22Rv1 (cell line): Measurements from ENCODE around the gene RAD54L.

ENCODE experiments used
- H3K27ac ChIP-seq: fragments of 450-650 bp; 2 replicates; pipeline ENCODE4 v1.5.1; 2017
- CTCF ChIP-seq: fragments of 450-650 bp; IDR thresholded peaks from 2 replicates; pipeline ENCODE4 v1.5.1; 2017; ENCODE audit warnings: mild to moderate bottlenecking
- ZFX ChIP-seq: fragments of 450-650 bp; IDR thresholded peaks from 2 replicates; pipeline ENCODE4 v1.6.1; 2017; ENCODE audit warnings: antibody characterized with exemption, borderline replicate concordance

RAD54L gene

DNA sequence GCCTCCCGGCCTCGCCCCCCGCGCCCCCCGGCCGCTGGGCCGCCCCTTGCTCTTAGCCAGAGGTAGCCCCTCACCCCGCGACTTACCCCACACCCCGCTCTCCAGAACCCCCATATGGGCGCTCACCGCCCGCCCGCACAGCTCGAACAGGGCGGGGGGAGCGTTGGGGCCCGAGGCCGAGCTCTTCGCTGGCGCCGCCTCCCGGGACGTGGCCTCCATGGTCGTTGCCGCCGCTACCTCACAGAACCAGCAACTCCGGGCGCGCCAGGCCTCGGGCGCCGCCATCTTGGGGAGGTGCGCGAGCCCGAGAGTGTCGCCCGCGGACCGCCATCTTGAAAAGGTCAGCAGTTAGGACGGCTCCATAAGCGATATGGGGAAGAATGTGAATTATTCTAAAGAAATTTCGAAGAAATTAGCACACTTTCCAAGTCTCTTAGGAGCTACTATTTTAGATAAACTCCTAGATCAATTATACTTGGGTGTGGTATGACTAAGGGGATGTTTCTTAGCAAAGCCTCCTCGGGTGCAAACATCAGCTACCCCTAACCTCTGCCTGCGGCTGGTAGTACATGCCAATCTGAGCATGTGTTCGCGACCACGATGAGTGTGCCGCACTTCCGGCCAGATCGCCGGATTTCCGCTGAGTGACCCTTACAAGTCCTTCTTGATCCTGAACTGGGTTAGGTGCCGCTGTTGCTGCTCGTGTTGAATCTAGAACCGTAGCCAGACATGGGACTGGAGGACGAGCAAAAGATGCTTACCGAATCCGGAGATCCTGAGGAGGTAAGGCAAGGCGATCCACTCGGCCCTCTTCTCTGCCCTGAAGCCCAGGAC is 55.7 kb downstream of the RAD54L start, which contains the start of the genes LRRC41 and UQCRH:
Gene LRRC41, minus strand, starts transcription at position 579 of the 834 bp plus-strand sequence. Its CDS starts 294 bp downstream, at position 285.
Gene UQCRH, plus strand, starts transcription at position 661 of the 834 bp plus-strand sequence. Its CDS starts 69 bp downstream, at position 730.
- H3K27ac ChIP-seq: peak within 1 kb of the TSS; percentile 94

GRCh38 chr1:46303872-46304326 is 56.3 kb downstream of the RAD54L start:
- peak overlapping the region; percentile 94 for H3K27ac ChIP-seq
- TF ChIP-seq CTCF: 0 out of 2 replicates have a peak, but pooled peaks have one; percentile 5
- no peak for TF ChIP-seq ZFX

More for the DNA sequence above, 55.7 kb downstream of the RAD54L start, which contains the start of the genes LRRC41 and UQCRH:
- no peak for TF ChIP-seq ZFX
- TF ChIP-seq CTCF: no peak

DNA sequence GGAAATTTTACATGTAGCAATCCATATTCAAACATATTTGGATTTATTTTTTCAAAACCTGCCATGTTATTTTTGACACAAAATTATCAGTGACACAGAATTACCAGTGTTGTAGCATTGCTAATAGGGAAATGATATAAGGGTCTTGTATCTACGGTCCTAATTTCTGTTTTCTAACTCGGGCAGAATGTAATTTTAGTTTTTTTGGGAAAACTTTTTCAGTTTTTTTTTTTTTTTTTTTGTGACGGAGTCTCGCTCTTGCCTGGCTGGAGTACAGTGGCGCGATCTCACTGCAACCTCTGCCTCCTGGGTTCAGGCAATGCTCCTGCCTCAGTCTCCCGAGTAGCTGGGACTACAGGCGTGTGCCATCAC is 58.6 kb downstream of the RAD54L start:
- H3K27ac ChIP-seq: no peak overlapping the region
- TF ChIP-seq ZFX (no peak), CTCF (no peak)

GRCh38 chr1:46309401-46310159 is 62.0 kb downstream of the RAD54L start:
- no peak overlapping the region for H3K27ac ChIP-seq
- TF ChIP-seq CTCF: no peak
- no peak for TF ChIP-seq ZFX

GRCh38 chr1:46310321-46310720 is 62.8 kb downstream of the RAD54L start:
- H3K27ac ChIP-seq: no peak overlapping the region
- TF ChIP-seq ZFX (no peak), CTCF (no peak)

DNA sequence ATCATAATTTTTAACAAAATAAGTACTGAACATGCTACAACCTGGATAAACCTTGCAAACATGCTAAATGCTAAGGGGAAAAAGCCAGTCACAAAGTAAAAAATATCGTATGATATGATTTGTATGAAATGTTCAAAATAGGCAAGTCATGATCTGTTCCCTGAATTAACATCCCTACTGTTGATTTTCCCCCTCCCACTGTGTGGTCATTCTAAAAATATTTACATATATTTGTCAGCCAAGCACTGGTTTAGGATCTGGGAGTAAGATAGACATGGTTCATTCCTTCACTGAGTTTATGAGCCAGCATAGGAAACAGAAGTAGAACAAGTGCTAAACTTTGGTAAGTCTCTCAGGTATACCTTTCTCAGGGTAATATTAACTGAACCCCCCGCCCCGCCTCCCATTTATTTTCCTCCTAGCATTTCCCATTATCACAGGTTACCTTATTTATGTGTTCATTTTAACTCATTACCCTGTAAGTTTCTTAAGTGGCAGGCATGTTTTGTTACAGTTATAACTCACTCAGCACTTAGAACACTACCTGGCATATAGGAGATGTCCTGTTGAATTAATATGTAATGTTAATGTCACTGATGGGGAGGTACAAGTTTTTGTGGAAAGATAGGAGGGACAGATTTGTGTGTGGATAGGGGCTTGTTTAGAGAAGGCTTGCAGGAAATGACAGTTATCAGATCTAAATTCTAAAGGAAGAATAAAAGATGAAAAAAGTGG is 68.3 kb downstream of the RAD54L start:
- H3K27ac ChIP-seq: 0 out of 2 replicates have a peak overlapping the region, but pooled peaks have one; percentile 7
- TF ChIP-seq ZFX: no peak
- no peak for TF ChIP-seq CTCF
